ENCODE results near the gene SLC10A3.

The SLC10A3 gene

GRCh38 chrX:154483325-154483724, 7.1 kb downstream of the SLC10A3 start:
- DNase-seq: no peak

DNA sequence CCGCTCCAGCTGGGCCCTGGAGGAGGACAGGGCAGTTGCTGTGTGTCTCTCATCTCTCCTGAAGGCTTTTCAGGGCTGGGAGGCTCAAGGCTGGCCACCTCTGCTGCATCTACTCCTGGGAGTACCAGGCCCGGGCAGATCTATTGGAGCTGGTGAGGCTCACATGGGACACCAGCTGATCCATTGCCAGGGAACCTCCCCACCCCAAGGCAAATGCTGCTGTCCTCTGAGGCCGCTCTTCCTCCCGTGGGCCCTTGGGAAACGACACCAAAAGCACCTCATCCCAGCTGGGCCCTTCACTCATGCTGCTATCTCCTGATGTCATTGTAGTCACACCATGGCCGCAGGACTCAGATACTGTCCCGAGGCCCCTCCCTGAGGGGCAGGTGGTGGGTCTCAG, 7.6 kb downstream of the SLC10A3 start:
- no peak for DNase-seq

- DNase-seq: no peak
These were observed 8.4 kb downstream of the SLC10A3 start for GRCh38 chrX:154481911-154482601.

DNA sequence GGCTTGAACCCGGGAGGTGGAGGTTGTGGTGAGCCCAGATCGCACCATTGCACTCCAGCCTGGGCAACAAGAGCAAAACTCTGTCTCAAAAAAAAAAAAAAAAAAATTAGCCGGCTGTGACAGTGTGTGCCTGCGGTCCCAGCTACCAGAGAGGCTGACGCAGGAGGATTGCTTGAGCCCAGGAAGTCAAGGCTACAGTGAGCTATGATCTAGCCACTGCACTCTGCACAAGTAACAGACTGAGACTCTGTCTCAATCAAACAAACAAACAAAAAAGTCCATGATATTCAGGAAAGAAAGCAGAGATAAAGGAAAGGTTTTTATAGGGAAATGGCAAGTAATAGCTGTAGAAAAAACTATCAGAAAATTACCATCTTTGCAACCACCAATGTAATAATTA, 9.2 kb downstream of the SLC10A3 start:
- no peak for DNase-seq

DNA sequence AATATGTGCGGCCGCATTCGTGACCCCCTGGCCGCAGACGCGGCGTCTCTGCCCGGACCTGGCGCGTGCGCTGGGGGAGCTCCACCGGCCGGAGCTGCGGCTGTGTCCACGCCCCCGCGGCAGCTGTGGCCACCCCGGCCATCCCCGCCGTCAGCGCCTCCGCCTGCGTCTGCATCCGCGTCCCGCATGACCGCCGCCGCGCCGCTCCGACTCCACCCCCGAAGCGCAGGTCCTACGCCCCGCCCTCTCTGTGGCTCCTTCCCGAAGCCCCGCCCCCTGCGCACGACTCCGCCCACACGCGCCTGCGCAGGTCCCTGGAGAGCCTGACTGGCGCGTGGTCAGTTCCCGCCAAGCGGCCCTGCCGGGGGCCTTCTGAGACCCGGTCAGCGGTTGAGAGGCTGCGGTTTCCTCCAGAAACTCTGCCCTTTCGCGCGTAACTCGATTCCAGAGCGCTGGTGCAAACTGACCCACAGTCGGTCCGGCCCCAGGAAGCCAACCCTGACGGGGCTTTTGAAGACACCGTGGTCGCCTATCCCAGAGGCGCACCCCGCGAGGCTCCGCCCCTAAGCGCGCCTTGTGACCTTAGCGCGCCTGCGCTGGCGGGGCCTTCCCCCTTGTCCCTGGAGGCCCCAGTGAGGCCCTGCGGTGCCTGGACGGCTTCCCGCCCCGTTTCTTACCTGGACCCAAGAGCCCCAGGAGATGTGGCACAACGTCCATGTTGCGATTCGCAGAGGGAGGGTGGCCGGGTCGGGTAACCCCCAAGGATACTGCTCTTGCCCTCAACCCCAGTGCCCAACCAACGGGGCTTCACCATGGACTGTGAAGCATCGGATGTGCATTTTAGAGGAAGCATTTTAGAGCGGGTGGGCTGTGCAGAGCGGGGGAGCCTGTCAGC, 11.5 kb downstream of the SLC10A3 start, which contains the start of gene LAGE3:
TSS of gene LAGE3 (minus strand) at position 554 of the 895 bp plus-strand sequence. CDS start at position 188, 366 bp downstream.
- DNase-seq: peak; percentile 94

- DNase-seq: peak; percentile 22
These were observed 12.4 kb downstream of the SLC10A3 start for GRCh38 chrX:154477891-154478477.

DNA sequence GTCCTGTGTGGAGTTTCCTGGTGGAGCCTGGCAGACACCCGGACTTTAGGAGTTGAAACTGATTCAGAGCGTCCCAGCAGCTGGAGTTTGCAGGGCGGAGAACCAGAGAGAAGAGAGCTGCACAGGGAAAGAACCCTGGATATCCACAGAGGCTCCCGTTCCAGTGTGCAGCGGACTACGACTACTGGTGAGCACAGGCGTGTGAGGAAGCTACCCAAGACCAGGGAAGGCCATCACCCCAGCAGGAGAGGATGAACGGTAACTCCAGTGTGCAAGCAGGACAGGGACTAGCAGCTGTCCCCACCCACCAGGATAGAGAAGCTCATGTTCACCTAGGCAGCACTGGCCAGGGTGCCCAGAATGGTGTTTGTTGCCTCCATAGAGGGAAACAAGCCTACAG, 13.6 kb downstream of the SLC10A3 start:
- DNase-seq: peak; percentile 9

DNA sequence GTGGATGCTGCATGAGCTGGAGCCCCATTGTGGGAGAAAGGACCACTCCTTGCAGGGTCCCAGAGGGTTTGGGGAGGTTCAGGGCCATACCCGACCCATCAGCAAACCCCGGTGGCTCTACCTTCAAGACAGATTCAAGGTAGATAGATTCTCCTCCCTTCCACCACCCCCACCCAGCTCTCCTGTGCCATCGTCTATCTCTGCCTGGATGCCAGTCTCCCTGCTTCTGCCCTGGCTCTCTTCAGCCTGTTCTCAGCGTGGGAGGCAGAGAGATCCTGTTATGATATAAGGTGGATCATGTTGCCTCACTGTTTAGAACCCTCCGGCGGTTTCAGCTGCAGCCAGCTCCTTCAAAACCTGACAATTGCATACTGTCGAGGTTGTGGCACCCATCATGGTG, 16.7 kb downstream of the SLC10A3 start:
- DNase-seq: no peak

DNA sequence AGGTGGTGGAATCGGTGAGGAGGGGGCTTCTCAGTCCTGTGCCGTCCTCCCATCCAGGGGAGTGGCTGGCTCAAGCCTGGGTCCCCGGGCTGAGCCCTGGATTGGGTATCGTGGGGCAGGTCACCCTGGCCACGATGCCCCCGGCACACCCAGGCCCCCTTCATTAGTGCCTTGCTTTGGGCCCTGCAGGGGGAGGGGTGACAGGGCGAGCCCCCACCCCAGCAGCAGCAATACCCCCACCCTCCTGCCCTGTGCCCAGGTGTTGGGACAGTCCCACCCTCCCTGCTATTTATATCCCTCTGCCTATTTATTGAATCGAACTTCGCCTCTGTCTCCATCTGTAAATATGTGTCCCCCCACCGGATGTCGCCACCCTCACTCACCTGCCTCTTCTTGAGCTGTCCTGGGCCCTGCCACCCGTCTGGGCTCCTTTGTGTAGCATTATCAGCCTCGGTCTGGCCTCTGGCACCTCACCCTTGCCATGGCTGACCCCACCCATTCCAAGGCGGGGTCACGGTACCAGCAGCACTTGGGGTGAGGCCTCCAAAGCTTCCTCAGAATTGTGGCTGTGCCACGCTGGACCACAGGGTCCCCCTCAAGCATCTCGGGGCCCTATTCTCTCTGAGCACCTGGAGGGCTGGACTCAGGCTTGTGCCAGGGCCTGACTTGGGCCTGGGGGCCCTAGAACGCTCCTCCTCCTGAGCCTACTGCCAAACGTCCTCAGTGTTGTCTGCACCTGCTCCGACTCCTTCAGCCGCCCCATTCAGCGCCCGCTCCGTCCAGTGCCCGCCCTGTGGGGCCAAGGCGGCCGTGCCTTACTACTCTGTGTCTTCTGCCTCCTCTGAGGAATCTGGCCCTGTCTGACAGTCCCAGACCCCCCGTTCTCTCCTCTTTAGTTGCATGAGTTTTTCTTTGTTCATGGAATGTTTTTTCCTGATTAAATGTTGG, 17.5 kb downstream of the SLC10A3 start:
- no peak for DNase-seq

DNA sequence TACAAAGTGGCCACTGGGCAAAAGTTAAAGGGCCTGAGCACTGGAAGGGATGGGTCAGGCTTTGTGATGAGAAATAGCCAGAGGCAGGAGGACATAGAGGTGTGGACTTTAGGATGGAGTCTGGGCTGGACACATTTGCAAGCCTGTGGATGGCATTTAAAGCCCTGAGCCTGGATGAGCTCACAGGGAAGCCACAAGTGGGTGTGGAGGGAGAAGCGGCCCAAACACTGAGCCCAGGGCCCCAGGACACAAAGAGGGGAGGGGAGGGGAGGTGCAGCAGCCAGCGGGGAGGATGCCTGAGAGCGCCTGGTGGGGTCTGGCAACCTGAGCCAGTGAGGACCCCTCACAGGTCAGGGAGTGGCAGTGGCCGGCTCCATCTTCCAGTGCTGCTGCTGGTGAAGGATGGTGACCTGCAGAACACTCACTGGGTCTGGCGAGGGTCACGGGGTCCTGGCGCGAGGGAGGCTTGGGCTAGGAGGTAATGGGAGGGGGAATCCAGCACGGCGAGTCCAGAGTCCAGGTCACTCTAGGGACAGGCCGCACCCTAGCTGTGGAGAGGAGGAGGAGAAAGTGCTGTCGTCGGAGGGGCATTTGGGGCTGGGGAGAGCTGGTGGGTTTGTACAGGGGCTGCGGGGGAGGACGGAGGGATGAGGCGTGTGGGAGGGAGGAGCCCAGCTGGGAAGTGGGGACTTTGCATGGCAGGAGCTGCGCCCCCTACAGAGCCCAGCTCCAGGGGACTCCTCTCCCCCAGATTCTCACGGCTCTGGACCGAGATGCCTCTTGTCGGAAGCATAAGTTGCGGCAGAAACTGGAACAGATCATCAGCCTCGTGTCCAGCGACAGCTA, 18.4 kb downstream of the SLC10A3 start:
- no peak for DNase-seq

- DNase-seq: no peak
These were observed 19.4 kb downstream of the SLC10A3 start for GRCh38 chrX:154470914-154471568.

GRCh38 chrX:154470434-154470833, 20.0 kb downstream of the SLC10A3 start:
- no peak for DNase-seq

GRCh38 chrX:154469880-154470279, 20.5 kb downstream of the SLC10A3 start:
- DNase-seq: no peak

DNA sequence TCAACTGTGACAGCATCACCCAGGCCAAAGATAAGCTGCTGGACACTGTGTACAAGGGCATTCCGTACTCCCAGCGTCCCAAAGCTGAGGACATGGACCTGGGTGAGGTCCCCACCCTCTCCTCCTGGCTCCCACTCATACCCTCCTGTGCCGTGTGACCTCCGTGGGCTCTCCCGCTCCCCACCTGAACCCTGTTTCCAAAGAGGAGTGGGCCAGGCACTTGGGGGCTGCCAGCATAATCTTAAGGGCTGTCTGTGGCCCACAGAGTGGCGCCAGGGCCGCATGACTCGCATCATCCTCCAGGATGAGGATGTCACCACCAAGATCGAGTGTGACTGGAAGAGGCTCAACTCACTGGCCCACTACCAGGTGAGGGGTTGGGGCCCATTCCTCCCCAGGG, 21.3 kb downstream of the SLC10A3 start:
- DNase-seq: no peak

GRCh38 chrX:154468217-154468616, 22.2 kb downstream of the SLC10A3 start:
- DNase-seq: no peak

DNA sequence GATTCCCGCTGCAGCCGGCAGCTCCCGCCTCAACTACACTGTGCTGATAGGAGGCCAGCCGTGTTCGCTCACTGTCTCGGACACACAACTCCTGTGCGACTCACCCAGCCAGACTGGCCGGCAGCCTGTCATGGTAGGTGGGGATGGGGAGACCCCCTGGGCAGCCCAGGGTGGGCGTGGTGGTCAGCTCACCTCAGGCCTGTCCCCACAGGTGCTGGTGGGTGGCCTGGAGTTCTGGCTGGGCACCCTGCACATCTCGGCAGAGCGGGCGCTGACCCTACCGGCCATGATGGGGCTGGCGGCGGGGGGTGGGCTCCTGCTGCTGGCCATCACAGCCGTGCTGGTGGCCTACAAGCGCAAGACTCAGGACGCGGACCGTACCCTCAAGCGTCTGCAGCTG, 22.9 kb downstream of the SLC10A3 start:
- no peak for DNase-seq

DNA sequence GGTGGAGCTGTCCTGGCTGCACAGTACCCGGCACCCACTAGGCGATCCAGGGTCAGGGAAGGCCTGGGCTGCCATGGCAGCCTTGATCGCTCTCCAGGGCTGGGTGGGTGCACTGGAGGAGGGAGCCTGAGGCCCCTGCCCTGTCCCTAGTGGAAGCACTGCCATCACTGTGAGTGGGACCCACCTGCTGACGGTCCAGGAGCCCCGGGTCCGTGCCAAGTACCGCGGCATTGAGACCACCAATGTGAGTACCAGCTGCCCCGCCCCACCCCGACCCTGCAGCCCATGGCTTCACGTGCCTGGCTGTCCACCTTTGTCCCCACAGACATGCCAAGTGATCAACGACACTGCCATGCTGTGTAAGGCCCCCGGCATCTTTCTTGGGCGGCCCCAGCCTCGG, 23.5 kb downstream of the SLC10A3 start:
- DNase-seq: no peak

- no peak for DNase-seq
These were observed 24.4 kb downstream of the SLC10A3 start for GRCh38 chrX:154466036-154466435.

DNA sequence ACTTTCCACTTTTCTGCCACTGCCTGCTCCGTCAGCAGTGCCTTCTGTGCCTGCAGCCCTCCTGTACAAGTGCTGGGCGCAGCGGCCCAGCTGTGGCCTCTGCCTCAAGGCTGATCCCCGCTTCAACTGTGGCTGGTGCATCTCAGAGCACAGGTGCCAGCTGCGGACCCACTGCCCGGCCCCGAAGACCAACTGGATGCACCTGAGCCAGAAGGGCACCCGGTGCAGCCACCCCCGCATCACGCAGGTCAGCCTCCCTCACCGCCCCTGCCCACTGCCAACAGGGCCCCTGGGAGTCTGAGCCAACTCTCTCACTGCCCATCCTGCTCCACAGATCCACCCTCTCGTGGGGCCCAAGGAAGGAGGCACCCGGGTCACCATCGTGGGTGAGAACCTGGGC, 24.8 kb downstream of the SLC10A3 start:
- no peak for DNase-seq

DNA sequence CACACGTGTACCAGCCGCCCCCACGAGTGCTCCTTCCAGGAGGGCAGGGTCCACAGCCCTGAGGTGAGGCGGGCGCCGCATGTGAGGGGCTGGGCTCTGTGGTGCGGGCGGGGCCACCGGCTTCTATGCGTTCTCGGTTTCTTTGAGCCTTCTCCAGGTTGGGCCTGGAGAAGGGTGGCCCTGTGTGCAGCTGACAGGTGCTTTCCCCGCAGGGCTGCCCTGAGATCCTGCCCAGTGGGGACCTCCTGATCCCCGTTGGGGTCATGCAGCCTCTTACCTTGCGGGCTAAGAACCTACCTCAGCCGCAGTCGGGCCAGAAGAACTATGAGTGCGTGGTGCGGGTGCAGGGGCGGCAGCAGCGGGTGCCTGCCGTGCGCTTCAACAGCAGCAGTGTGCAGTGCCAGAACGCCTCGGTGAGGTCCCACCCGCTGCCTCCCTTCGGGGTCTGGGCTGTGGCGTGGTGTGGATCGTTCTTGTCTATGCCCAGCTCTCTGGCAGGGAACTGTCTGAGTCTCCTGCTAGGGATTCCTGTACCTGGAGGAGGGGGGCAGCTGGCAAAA, 25.5 kb downstream of the SLC10A3 start:
- DNase-seq: no peak

All from femur (tissue), 1 donor.